Progenitor cell of endocrine pancreas (in vitro differentiated cells): ENCODE measurements around the gene ERVFRD-1. TPM values are rescaled to one million over a fixed set of nuclear protein-coding genes. Genes with fewer than 3 reads are reported as not detected.

ENCODE experiments used
- DNase-seq: peaks from one replicate; pipeline ENCODE4 v3.0.0; 2021; ENCODE audit warnings: low spot score; ENCODE audit not compliant: unreplicated experiment
- H3K27ac Mint-ChIP-seq: 2 replicates; pipeline ENCODE4 v1.8.0; 2021; ENCODE audit warnings: mild to moderate bottlenecking, moderate library complexity, mixed read lengths
- H3K27me3 Mint-ChIP-seq: 2 replicates; pipeline ENCODE4 v1.8.0; 2021; ENCODE audit warnings: mixed read lengths
- H3K36me3 Mint-ChIP-seq: 2 replicates; pipeline ENCODE4 v1.8.0; 2022; ENCODE audit warnings: mixed read lengths; ENCODE audit not compliant: insufficient read depth
- H3K4me1 Mint-ChIP-seq: 2 replicates; pipeline ENCODE4 v1.8.0; 2021; ENCODE audit warnings: low read depth, mixed read lengths
- H3K4me3 Mint-ChIP-seq: 2 replicates; pipeline ENCODE4 v1.8.0; 2021; ENCODE audit warnings: low read depth, mild to moderate bottlenecking, moderate library complexity, mixed read lengths
- H3K9me3 Mint-ChIP-seq: 2 replicates; pipeline ENCODE4 v1.8.0; 2021; ENCODE audit warnings: low read depth, mixed read lengths
- CTCF ChIP-seq: fragments of 200-600 bp; sonication (generic); IDR thresholded peaks from one replicate; pipeline ENCODE4 v1.5.0; 2021; ENCODE audit warnings: antibody characterized with exemption, mild to moderate bottlenecking; ENCODE audit not compliant: unreplicated experiment
- total RNA-seq: library from RNA; stranded (reverse); gene quantifications from 2 replicates; pipeline ENCODE4 v1.2.1, GENCODE V29; 2021

The ERVFRD-1 gene
- total RNA-seq, 1 donor from 2014 or later = not detected

GRCh38 chr6:11113038-11113437 lies 1.5 kb upstream of the ERVFRD-1 start:
- no peaks in the 10 kb centered on the region for H3K9me3 Mint-ChIP-seq
- H3K27me3 Mint-ChIP-seq = no peaks in the 10 kb centered on the region
- H3K36me3 Mint-ChIP-seq = peaks cover 1% of the 10 kb centered on the region
- H3K27ac Mint-ChIP-seq = no peak overlapping the region
- TF ChIP-seq CTCF = no peak
- no peak overlapping the region for H3K4me3 Mint-ChIP-seq
- peaks cover 11% of the 10 kb centered on the region for H3K4me1 Mint-ChIP-seq
- DNase-seq = no peak

- no peak overlapping the region for H3K4me3 Mint-ChIP-seq
- TF ChIP-seq CTCF = no peak
- H3K9me3 Mint-ChIP-seq = no peaks in the 10 kb centered on the region
- H3K27ac Mint-ChIP-seq = peak overlapping the region; percentile 62
- no peak for DNase-seq
- peaks cover 11% of the 10 kb centered on the region for H3K4me1 Mint-ChIP-seq
- no peaks in the 10 kb centered on the region for H3K27me3 Mint-ChIP-seq
- H3K36me3 Mint-ChIP-seq = peaks cover 1% of the 10 kb centered on the region
Observed at GRCh38 chr6:11111769-11112437, 378 bp upstream of the ERVFRD-1 start.

- Mint-ChIP-seq H3K4me3 (no peak overlapping the region), H3K36me3 (peaks cover 1% of the 10 kb centered on the region), H3K4me1 (peaks cover 11% of the 10 kb centered on the region), H3K27ac (no peak overlapping the region), H3K9me3 (no peaks in the 10 kb centered on the region), H3K27me3 (no peaks in the 10 kb centered on the region)
- DNase-seq = no peak
- no peak for TF ChIP-seq CTCF
Observed at GRCh38 chr6:11108726-11109125, 2.8 kb downstream of the ERVFRD-1 start.

- Mint-ChIP-seq H3K4me3 (no peak overlapping the region), H3K27ac (no peak overlapping the region), H3K4me1 (no peaks in the 10 kb centered on the region), H3K27me3 (no peaks in the 10 kb centered on the region), H3K9me3 (peaks cover 10% of the 10 kb centered on the region), H3K36me3 (peaks cover 21% of the 10 kb centered on the region)
- no peak for TF ChIP-seq CTCF
- no peak for DNase-seq
Observed at GRCh38 chr6:11103065-11103464, 8.5 kb downstream of the ERVFRD-1 start.

DNA sequence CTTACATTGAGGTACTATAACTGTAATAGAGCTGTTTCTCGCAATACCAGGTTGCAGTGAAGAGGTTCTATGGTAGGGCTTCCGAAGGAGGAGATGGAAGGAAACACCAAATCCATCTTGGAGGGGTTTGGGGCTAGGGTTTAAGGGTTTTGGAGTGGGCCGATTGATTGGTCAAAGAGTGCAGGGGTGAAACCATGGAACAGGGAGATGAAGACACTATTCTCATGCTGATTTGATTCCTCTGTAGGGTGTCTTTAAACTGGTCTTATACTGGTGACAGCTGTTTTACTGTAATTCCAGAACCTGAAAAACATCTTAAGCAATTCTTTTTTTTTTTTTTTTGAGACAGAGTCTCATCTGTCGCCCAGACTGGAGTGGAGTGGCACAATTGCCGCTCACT lies 10.1 kb downstream of the ERVFRD-1 start:
- H3K4me1 Mint-ChIP-seq = no peaks in the 10 kb centered on the region
- H3K27me3 Mint-ChIP-seq = no peaks in the 10 kb centered on the region
- TF ChIP-seq CTCF = no peak
- DNase-seq = no peak
- H3K36me3 Mint-ChIP-seq = peaks cover 21% of the 10 kb centered on the region
- peaks cover 10% of the 10 kb centered on the region for H3K9me3 Mint-ChIP-seq
- H3K27ac Mint-ChIP-seq = no peak overlapping the region
- no peak overlapping the region for H3K4me3 Mint-ChIP-seq
